Adrenal gland (tissue), 5 donors: ENCODE results near the gene RALGAPA2.

ENCODE experiments used
- POLR2A ChIP-seq, 2 donors: fragments of 450-650 bp; IDR thresholded peaks; one replicate each; pipeline ENCODE4 v1.6.1; 2017; ENCODE audit warnings: antibody characterized with exemption in 2 of 2, mild to moderate bottlenecking in 2 of 2, moderate library complexity in 1 of 2
- TF ChIP-seq, protein P1 (sequence below), 6 experiments: fragments of 450-650 bp in 4 of 6; fragments of 200-600 bp in 2 of 6; sonication (generic) in 1 of 6; IDR thresholded peaks; 1 replicate in 5 of 6; 2 replicates in 1 of 6; pipeline versions ENCODE4 v1.5.1 to v1.8.0; 2016 to 2021; ENCODE audit warnings: antibody characterized with exemption in 6 of 6, mild to moderate bottlenecking in 2 of 6, moderate library complexity in 1 of 6
- donor health status: DM: no; HTN: no; CAD: no.

- TF ChIP-seq POLR2A (IDR thresholded peaks at IDR 0.05) = no peak
- TF ChIP-seq, protein P1, sequence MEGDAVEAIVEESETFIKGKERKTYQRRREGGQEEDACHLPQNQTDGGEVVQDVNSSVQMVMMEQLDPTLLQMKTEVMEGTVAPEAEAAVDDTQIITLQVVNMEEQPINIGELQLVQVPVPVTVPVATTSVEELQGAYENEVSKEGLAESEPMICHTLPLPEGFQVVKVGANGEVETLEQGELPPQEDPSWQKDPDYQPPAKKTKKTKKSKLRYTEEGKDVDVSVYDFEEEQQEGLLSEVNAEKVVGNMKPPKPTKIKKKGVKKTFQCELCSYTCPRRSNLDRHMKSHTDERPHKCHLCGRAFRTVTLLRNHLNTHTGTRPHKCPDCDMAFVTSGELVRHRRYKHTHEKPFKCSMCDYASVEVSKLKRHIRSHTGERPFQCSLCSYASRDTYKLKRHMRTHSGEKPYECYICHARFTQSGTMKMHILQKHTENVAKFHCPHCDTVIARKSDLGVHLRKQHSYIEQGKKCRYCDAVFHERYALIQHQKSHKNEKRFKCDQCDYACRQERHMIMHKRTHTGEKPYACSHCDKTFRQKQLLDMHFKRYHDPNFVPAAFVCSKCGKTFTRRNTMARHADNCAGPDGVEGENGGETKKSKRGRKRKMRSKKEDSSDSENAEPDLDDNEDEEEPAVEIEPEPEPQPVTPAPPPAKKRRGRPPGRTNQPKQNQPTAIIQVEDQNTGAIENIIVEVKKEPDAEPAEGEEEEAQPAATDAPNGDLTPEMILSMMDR (IDR thresholded peaks at IDR 0.05) = no peak
These were observed 316.4 kb downstream of the RALGAPA2 start for GRCh38 chr20:20395903-20396568.
